Ishikawa (cell line): ENCODE measurements around the gene RASAL2.

Experiments
- CEBPB ChIP-seq: IDR thresholded peaks from 2 replicates; pipeline ENCODE4 v1.6.1; 2012
- CREB1 ChIP-seq: IDR thresholded peaks from 2 replicates; pipeline ENCODE4 v1.6.1; 2012; ENCODE audit warnings: low read depth
- EGR1 ChIP-seq: IDR thresholded peaks from 2 replicates; pipeline ENCODE4 v1.6.1; 2012
- EP300 ChIP-seq: IDR thresholded peaks from 2 replicates; pipeline ENCODE4 v1.6.1; 2012; ENCODE audit warnings: borderline replicate concordance
- FOXM1 ChIP-seq: IDR thresholded peaks from 2 replicates; pipeline ENCODE4 v1.6.1; 2012; ENCODE audit warnings: low read depth, borderline replicate concordance
- NFIC ChIP-seq: IDR thresholded peaks from 2 replicates; pipeline ENCODE4 v1.6.1; 2012
- RAD21 ChIP-seq: IDR thresholded peaks from 2 replicates; pipeline ENCODE4 v1.6.1; 2012; ENCODE audit warnings: low read depth
- REST ChIP-seq: IDR thresholded peaks from 2 replicates; pipeline ENCODE4 v1.6.1; 2012; ENCODE audit warnings: low read depth, mild to moderate bottlenecking
- TAF1 ChIP-seq: IDR thresholded peaks from 2 replicates; pipeline ENCODE4 v1.6.1; 2012; ENCODE audit warnings: low read depth, mild to moderate bottlenecking
- TCF12 ChIP-seq: IDR thresholded peaks from 2 replicates; pipeline ENCODE4 v1.6.1; 2012; ENCODE audit warnings: low read depth
- TEAD4 ChIP-seq: IDR thresholded peaks from 2 replicates; pipeline ENCODE4 v1.6.1; 2012
- USF1 ChIP-seq: IDR thresholded peaks from 2 replicates; pipeline ENCODE4 v1.6.1; 2012
- YY1 ChIP-seq: IDR thresholded peaks from 2 replicates; pipeline ENCODE4 v1.6.1; 2012; ENCODE audit warnings: low read depth
- ZBTB7A ChIP-seq: IDR thresholded peaks from 2 replicates; pipeline ENCODE4 v1.6.1; 2012; ENCODE audit warnings: low read depth
- TF ChIP-seq, protein P1 (sequence below): IDR thresholded peaks from 2 replicates; pipeline ENCODE4 v1.6.1; 2012

The RASAL2 gene

DNA sequence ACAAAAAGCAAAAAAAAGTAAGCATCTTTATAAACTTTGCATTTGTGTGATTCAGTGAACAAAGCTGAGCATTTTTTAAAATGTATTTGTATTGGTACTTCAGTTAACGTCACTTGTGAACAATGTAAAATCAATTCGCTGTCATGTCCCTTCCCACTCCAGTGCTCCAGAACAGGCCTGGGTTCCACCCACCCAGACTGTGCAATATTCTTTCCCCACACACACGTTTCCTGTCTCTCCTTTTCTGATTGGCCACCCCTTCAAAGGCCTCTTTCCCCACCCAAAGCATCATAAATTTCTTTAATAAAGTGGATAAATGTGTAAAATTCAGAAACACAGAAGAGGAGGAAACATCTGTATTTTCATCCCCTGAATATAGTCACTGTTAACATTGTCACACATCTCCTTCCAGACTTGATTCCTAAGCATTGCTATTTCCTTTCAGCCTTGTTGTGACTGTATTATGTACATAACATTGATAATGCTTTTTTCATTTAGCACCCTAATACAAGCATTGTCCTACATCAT lies 390.9 kb downstream of the RASAL2 start:
- TF ChIP-seq CEBPB (no peak), NFIC (no peak), RAD21 (no peak), TAF1 (no peak), ZBTB7A (no peak), CREB1 (no peak), TEAD4 (no peak), EP300 (no peak)
- TF ChIP-seq, protein P1, sequence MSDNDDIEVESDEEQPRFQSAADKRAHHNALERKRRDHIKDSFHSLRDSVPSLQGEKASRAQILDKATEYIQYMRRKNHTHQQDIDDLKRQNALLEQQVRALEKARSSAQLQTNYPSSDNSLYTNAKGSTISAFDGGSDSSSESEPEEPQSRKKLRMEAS: no peak

- no peak for TF ChIP-seq CREB1
- no peak for TF ChIP-seq CEBPB
- TF ChIP-seq, protein P1: no peak
- no peak for TF ChIP-seq REST
- TF ChIP-seq TCF12: no peak
- no peak for TF ChIP-seq YY1
- TF ChIP-seq FOXM1: no peak
- TF ChIP-seq EP300: no peak
- no peak for TF ChIP-seq TAF1
- TF ChIP-seq NFIC: no peak
- TF ChIP-seq USF1: no peak
- TF ChIP-seq RAD21: no peak
- no peak for TF ChIP-seq ZBTB7A
- no peak for TF ChIP-seq TEAD4
- no peak for TF ChIP-seq EGR1
Measured at GRCh38 chr1:178485541-178485981, 391.7 kb downstream of the RASAL2 start.

GRCh38 chr1:178486100-178487069 lies 392.5 kb downstream of the RASAL2 start:
- no peak for TF ChIP-seq YY1
- no peak for TF ChIP-seq TAF1
- no peak for TF ChIP-seq TEAD4
- TF ChIP-seq CEBPB: no peak
- no peak for TF ChIP-seq TCF12
- TF ChIP-seq REST: no peak
- TF ChIP-seq FOXM1: no peak
- TF ChIP-seq RAD21: no peak
- TF ChIP-seq EP300: no peak

DNA sequence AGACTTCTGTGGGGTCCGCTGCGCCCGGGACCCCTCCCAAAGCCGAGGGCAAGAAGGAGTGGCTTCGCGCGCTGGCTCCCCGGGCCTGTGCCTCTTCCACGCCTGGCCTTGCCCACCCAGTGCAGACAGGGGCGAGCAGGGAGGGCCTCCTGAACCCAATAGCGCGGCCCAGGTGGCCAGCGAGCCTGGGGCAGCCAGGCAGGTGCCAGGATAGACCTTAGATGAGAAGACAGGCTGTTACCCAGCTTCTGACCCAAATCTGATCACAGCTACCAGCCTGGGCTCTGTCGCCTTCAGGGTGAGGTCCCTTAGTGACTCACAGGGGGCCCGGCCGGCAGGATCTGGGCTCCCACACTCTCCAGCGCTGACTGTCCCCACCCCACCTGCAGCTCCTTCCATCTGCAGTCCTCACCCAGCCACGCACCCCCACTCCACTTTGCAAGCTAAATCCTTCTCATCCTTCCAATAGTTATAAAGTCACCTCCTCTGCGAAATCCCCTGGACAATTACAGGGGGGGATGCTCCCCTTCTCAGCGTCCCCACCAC lies 393.2 kb downstream of the RASAL2 start:
- TF ChIP-seq FOXM1 (no peak), YY1 (no peak), RAD21 (no peak), REST (no peak), CREB1 (no peak), USF1 (no peak), CEBPB (no peak), NFIC (no peak), TAF1 (no peak), TCF12 (no peak), ZBTB7A (no peak)
- TF ChIP-seq, protein P1: no peak
